Endothelial cell of umbilical vein (primary cell): ENCODE results near the gene ATP10A.

Experiments used
- CTCF ChIP-seq, 2 donors: IDR thresholded peaks; 1 replicate in 1 of 2; 2 replicates in 1 of 2; pipeline ENCODE4 v1.5.1; 2011; ENCODE audit warnings: low read length in 2 of 2, mild to moderate bottlenecking in 2 of 2, moderate library complexity in 2 of 2, control low read depth in 1 of 2, inconsistent platforms in 1 of 2, low read depth in 1 of 2; ENCODE audit not compliant: insufficient read depth in 1 of 2; ENCODE audit errors: extremely low read depth in 1 of 2
- EZH2 ChIP-seq: IDR thresholded peaks from 2 replicates; pipeline ENCODE4 v1.6.1; 2012; ENCODE audit warnings: borderline replicate concordance, low read depth, mild to moderate bottlenecking, moderate library complexity, low read length, inconsistent platforms; ENCODE audit not compliant: severe bottlenecking
- JUN ChIP-seq: IDR thresholded peaks from 2 replicates; pipeline ENCODE4 v1.6.1; 2011; ENCODE audit warnings: borderline replicate concordance, low read depth; ENCODE audit not compliant: insufficient read length, insufficient read depth
- MAX ChIP-seq: IDR thresholded peaks from 2 replicates; pipeline ENCODE4 v1.6.1; 2011; ENCODE audit not compliant: insufficient read depth, insufficient read length
- MYC ChIP-seq: IDR thresholded peaks from one replicate; pipeline ENCODE4 v1.6.1; 2011; ENCODE audit warnings: mild to moderate bottlenecking, low read depth, low read length
- POLR2A ChIP-seq: IDR thresholded peaks from 2 replicates; pipeline ENCODE4 v1.6.1; 2012; ENCODE audit warnings: low read depth, mild to moderate bottlenecking, control low read depth, low read length
- POLR2AphosphoS5 ChIP-seq: IDR thresholded peaks from 2 replicates; pipeline ENCODE4 v1.6.1; 2012; ENCODE audit warnings: low read depth, mild to moderate bottlenecking, control low read depth, low read length, moderate library complexity; ENCODE audit not compliant: insufficient read depth

- TF ChIP-seq CTCF (IDR thresholded peaks at IDR 0.05; ENCODE audit: extremely low read depth in 1 of 2, insufficient read depth in 1 of 2, low read depth in 1 of 2, low read length in 2 of 2) (no peak), POLR2A (no peak), POLR2AphosphoS5 (no peak), EZH2 (no peak), MAX (no peak), MYC (no peak), JUN (no peak)
Measured at GRCh38 chr15:25718597-25718996, 144.5 kb downstream of the ATP10A start.
